Gastrocnemius medialis (tissue), 4 donors: Measurements from ENCODE around the gene MICU1.

Source experiments
- CTCF ChIP-seq, 5 experiments: fragments of 450-650 bp in 3 of 5; fragments of 200-600 bp in 2 of 5; sonication (generic) in 2 of 5; IDR thresholded peaks in 4 of 5; conservative IDR thresholded peaks in 1 of 5; 1 replicate in 4 of 5; 2 replicates in 1 of 5; pipeline ENCODE4 v1.5.1; 2016 to 2019; ENCODE audit warnings: antibody characterized with exemption in 5 of 5, mild to moderate bottlenecking in 3 of 5, moderate library complexity in 3 of 5
- POLR2A ChIP-seq, 2 donors: fragments of 450-650 bp; IDR thresholded peaks; one replicate each; pipeline ENCODE4 v1.6.1; 2017; ENCODE audit warnings: antibody characterized with exemption in 2 of 2, mild to moderate bottlenecking in 2 of 2, moderate library complexity in 2 of 2

- TF ChIP-seq CTCF (IDR thresholded peaks at IDR 0.05 in 4 of 5, conservative IDR thresholded peaks at IDR 0.05 in 1 of 5) (no peak), POLR2A (IDR thresholded peaks at IDR 0.05) (no peak)
Observed at GRCh38 chr10:72460284-72460876, 165.5 kb downstream of the MICU1 start.
